GM21528 (cell line): ENCODE measurements around the gene TOMM22.

Source experiments
- ATAC-seq: cut with Tn5 transposase; IDR thresholded peaks from one replicate; pipeline ENCODE4 v1.9.1; 2021; ENCODE audit warnings: mild to moderate bottlenecking, moderate library complexity; ENCODE audit not compliant: unreplicated experiment, low FRiP score

TOMM22 gene

DNA sequence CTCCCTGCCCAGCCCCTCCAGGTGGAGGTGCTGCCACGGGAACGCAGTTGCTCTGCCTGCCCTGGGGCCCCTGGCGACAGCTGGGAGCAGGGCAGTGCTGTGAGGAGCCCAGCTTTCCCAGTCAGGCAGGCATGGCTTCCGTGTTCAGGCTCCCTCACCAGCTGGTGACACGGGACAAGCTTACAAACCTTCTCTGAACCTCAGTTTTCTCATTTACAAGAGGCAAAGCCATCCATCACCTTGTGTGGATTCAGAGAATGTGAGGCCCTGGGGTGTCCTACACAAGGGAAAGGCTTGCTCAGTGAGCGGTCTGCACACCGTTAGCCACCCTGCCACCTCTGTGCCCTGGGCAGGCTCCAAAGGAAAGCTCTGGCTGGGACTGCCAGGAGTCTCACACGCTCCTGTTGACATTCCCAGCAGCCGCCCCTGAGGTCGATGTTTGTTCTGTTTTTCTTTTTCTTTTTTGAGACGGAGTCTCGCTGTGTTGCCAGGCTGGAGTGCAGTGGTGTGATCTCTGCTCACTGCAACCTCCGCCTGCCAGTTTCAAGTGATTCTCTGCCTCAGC lies 50.6 kb downstream of the TOMM22 start:
- no peak for ATAC-seq

- no peak for ATAC-seq
These were observed 51.6 kb downstream of the TOMM22 start for GRCh38 chr22:38733329-38733723.

- ATAC-seq = no peak
These were observed 52.1 kb downstream of the TOMM22 start for GRCh38 chr22:38733724-38734381.

GRCh38 chr22:38734421-38735100 lies 52.8 kb downstream of the TOMM22 start:
- ATAC-seq = no peak
